Stimulated activated CD4-positive, alpha-beta T cell treated with anti-CD3 and anti-CD28 coated beads, Interleukin-2, amount 100 ng/mL, for 48 hours (primary cell): ENCODE measurements around the gene WDR46.

Experiments
- DNase-seq, 2 donors: peaks; one replicate each; pipeline ENCODE4 v3.0.0-alpha.2; 2020

The WDR46 gene, protein sequence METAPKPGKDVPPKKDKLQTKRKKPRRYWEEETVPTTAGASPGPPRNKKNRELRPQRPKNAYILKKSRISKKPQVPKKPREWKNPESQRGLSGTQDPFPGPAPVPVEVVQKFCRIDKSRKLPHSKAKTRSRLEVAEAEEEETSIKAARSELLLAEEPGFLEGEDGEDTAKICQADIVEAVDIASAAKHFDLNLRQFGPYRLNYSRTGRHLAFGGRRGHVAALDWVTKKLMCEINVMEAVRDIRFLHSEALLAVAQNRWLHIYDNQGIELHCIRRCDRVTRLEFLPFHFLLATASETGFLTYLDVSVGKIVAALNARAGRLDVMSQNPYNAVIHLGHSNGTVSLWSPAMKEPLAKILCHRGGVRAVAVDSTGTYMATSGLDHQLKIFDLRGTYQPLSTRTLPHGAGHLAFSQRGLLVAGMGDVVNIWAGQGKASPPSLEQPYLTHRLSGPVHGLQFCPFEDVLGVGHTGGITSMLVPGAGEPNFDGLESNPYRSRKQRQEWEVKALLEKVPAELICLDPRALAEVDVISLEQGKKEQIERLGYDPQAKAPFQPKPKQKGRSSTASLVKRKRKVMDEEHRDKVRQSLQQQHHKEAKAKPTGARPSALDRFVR

DNA sequence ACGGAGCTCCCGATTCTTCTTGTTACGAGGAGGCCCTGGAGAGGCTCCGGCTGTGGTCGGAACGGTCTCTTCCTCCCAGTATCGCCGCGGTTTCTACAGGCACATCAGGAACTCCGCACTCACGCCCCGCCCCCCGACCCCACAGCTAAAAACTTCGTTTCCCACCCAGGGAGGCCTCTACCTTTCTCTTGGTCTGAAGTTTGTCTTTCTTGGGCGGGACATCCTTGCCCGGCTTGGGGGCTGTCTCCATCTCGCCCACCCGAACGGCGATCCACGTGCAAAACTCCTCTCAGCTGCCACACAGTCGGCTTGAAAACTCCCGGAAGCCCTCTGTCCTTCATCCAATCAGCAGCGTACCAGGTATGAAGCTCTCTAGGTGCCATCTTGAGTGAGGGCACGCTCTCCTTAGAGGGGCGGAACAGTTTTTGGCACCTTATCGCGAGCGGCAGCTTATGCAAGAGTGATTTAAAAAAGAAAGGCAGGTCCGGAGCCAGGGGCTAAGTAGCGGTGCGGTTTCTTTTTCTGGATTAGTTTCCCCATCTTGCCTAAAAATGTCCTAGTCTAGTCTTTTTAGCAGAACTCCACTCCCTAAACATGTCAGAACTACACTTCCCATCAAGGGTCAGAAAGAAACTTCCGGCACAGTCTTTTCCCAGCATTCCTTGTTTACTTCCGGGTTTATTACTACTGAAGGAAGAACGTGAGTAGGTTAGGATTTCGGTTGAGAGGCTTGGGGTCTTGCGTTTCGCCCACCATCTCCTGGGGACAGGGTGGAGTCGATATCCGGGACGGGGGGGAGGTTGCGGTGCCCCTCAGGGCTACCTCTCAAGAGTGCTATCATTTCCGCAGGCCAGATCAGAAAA lies at the start of gene WDR46, which contains the start of gene PFDN6:
Gene WDR46 (minus strand): TSS at position 319 of the 863 bp plus-strand sequence. CDS start 69 bp downstream, at position 250.
Gene PFDN6 (plus strand): TSS at position 681 of the 863 bp plus-strand sequence. CDS start 256 bp downstream, outside the sequence.
- DNase-seq, result peak; percentile 65 to 66

DNA sequence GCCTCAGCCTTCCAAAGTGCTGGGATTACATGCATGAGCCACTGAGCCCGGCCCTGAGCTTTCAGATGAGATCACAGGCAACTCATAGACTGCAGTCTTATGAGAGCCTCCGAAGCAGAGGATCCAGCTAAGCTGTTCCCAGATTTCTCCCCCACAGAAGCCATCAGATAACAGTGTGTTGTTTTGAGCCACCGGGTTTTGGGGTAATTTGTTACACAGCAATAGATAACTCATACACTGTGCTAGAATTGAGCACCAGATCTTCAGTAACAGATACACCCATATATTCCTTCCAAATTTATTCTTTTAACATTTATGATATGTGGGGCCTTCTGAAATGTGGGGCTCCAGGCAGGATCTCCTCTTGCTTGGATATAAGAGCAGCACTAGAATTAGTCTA lies 47.5 kb upstream of the WDR46 start:
- no peak for DNase-seq

DNA sequence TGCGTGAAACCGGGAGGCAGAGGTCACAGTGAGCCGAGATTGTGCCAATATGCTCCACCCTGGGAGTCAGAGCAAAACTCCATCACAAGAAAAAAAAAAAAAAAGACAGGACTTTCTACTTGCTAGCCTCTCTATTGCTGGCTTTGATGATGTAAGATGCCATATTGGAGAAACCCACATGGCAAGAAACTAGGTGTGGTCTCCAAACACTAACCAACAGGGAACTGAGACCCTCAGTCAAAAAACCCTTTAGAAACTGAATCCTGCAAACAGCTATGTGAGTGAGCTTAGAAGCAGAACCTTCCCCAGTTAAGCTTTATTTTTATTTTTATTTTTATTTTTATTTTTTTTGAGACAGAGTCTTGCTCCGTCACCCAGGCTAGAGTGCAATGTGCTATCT lies 46.9 kb upstream of the WDR46 start:
- no peak for DNase-seq

DNA sequence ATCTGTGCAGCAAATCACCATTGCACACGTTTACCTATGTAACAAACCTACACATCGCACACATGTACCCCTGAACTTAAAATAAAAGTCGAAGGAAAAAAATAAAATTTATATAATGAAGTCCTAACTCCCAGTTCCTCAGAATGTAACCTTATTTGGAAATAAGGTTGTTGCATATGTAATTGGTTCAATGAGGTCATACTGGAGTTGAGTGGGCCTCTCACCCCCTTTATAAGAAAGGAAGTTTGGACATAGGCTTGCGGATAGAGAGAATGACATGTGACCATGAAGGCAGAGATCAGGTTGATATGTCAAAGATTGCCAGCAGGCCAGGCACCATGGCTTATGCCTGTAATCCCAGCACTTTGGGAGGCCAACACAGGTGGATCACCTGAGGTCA lies 44.6 kb upstream of the WDR46 start:
- DNase-seq, result no peak

DNA sequence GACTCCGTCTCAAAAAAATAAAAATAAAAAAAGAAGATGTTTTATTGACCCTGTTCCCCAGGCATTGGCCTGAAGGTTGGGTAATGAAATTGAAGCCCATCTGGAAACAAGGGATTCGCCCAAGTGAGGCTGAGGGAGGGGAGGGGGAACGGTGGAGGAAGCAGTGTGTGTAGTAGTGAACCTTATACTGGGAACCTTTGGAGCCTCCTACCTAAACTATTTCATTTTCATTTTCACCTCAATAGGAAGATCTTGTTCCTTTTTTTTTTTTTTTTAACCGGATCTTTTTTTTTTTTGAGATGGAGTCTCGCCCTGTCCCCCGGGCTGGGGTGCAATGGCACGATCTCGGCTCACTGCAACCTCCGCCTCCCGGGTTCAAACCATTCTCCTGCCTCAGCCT lies 41.7 kb upstream of the WDR46 start:
- DNase-seq, result no peak

DNA sequence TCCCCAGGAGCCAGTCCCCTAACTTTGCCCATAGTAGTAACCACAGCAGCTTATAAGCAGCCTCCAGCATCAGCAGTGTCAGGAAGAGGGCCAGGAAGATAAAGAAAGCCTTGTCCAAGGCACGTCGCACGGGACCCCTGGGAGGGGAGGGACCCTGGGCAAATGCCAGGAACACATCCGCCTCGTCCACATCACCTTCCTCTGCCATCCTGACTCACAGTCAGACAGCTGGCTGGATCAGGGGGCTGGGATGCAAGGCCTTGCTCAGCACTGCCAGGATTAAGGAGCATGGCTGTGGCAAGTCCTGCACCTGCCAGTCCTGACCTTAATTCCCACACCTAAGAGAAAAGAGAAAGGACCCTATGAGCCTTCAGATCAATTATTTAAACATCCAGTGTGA lies 40.0 kb upstream of the WDR46 start:
- DNase-seq, result no peak

DNA sequence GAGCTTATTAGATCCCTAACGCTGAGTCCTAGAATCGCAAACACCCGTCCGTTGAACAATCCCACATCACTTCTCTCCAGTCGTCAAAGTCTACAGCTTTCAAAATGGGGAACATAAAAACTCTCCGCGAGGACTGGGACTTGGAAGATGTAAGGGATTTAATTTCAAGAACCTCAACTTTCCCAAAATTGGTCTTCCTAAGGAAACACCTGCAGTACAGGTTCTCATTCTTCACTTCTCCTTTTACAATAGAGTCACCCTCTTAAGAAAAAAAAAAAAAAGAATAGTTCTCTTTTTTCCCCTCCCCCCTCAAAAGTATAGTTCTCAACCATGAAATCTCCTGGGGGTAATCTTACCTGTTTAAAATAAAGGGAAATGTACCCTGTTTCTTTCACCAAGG lies 35.1 kb upstream of the WDR46 start:
- no peak for DNase-seq

DNA sequence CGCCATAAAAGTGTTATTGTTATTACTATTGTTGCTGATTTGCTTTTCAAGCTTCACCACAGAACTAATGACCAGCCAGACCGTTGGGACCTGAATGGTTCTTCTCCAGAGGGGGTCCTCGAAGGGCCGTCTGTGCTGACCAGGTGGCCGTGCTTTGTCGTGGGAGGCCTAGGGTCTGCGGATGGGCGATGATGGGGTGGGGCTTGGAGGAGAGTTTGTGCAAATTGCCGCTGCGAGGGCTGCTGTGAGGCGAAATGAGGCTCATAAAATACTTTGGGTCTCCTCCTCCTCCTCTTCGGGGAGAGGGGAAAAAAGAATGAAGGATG lies 34.5 kb upstream of the WDR46 start:
- DNase-seq, result no peak

DNA sequence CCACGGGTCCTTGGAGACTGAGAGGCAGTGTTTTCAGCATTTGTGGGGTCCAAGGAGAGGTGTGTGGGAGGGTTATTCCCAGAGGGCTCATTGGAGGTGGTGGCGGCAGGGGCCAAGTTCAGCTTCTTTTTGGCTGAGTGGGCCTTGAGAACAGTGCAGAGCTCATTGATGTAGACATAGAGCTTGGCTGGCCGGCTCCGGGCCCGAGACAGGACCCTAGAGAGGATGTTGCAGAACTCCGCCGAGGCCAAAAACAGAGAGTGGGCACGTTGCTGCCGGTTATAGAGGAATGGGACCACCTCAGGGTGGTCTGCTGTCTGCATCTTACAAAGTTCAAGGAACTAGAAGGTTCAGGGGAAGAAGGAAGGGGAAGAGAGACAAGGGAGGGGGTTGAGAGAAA lies 32.2 kb upstream of the WDR46 start:
- no peak for DNase-seq

DNA sequence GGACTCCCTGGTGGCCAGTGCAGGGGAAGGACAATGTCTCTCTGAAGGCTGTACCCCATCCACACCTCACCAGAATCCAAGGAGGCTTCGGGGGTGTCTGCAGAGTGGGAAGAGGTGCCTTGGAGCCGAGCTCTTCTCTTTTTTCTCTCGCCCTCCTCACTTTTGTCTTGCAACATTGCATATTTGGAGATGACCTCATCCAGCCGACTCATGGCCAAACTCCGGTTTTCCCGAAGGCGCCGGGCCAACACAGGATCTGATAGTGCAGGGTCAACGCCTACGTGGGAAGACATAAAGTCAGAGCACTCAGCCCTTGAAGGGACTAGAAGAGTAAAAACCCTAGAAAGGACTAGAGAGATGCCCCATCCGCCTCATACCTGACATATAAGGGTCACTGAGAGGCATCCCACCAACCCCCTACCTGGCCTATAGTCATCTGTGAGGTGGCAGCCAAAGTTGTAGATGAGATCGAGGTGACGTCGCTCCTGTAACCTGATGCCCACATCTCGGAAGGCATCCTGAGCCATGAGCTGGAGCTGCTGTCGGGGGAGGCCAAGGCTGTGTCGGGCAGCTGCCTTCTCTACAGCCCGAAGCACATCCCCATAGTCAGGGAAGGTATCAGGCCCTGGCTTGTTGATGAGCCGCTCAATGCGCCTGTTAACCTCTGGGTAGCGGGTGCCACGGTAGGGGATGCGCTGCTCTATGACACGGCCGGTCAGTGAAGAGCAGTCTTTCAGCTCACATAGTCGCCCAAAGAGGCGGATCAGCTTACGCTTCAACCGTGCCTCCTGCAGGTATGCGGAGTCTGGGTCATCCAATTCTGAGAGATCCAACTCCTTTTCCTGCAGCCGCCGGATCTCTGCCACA lies 31.5 kb upstream of the WDR46 start:
- no peak for DNase-seq

DNA sequence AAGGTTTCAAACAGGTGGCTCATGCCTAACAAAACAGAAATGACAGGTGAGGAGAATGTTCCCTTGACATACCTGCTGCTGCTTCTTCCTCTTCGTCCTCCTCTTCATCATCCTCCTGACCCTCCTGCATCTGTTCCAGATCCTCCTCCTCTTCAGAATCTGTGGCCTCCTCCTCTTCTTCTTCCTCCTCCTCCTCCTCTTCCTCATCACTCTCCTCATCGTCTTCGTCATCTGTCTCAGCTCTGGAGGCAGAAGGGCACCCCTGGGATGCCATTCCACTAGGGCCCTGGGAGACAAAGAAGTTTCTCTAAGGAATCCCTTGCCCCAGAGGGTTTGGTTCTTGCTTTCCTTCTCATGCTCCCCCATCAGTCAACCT lies 30.9 kb upstream of the WDR46 start:
- DNase-seq, result no peak

DNA sequence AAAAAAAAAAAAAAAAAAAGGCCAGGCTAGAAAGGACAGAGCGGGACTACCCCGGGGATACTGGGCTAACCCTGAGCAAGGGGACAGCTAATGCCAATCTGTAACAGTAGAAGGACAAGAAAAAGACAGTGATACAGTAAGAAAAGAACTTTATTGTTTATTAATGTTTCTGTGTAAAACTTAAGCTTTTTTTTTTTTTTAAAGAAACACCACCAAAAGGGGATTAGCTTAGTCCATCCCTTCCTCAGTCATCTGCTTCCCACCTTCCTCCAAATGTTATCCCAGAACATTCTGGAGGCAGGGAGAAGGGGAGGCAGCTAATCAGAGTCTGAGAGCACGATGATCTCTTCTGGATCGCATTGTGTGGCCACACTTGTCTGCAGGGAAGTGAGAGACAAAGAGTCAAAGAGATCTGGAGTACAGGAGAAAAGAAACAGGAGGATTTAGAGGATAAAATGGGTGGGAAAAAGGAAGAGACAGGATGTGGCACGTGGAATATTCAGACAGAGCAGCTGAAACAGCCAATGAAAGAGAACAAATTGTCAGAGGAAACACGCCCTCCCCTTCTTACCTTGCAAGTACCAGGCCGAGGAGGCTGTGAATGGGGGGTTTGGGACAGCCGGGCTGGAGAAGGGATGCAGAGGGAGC lies 29.5 kb upstream of the WDR46 start:
- DNase-seq, result no peak

DNA sequence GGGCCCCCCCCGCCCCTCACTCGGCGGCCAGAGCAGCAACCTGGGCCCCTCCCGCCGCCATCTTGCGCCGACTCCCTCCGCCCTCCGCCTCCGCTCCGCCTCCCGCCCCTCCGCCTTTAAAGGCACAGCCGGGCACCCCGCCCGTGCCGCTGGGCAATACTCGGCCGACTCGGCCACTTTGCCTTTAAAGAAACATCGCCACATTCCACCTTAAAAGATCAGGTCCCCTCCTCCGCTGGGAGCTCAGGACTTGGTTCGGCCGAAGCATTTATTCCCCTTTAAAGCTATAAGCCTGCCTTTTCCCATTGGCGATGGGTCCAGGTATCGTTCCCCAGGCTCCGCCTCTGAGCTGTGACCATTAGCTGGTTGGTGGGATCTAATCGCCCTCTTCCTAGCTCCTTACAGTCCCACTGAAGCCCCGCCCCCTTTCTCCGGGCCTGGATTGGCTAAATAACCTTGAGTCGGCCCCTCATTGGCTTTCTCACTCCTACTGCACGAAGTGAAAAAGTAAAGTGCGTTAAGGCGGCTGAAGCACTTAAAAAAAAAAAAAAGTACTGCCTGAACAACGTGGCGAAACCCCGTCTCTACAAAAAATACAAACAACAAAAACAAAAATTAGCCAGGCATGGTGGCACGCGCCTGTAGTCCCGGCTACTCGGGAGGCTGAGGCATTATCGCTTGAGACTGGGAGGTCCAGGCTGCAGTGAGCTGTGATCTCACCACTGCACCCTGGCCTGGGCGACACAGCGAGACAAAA lies 28.8 kb upstream of the WDR46 start, which contains the start of gene ZBTB22:
Gene ZBTB22 (minus strand): TSS at position 76 of the 757 bp plus-strand sequence. CDS start 828 bp downstream, outside the sequence.
- peak; percentile 93 to 96 for DNase-seq

DNA sequence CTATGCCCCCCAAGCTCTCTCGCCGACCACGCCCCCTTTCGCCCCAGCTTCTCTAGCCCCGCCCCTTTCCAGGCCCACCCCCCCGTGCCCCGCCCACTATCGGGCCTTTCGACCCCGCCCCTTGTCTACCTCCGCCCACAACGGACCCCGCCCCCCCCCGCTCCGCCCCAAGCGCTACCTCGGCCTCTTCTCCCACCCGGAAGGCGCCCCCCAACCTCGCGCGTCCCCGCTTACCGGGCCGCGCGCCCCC lies 28.3 kb upstream of the WDR46 start:
- no peak for DNase-seq

DNA sequence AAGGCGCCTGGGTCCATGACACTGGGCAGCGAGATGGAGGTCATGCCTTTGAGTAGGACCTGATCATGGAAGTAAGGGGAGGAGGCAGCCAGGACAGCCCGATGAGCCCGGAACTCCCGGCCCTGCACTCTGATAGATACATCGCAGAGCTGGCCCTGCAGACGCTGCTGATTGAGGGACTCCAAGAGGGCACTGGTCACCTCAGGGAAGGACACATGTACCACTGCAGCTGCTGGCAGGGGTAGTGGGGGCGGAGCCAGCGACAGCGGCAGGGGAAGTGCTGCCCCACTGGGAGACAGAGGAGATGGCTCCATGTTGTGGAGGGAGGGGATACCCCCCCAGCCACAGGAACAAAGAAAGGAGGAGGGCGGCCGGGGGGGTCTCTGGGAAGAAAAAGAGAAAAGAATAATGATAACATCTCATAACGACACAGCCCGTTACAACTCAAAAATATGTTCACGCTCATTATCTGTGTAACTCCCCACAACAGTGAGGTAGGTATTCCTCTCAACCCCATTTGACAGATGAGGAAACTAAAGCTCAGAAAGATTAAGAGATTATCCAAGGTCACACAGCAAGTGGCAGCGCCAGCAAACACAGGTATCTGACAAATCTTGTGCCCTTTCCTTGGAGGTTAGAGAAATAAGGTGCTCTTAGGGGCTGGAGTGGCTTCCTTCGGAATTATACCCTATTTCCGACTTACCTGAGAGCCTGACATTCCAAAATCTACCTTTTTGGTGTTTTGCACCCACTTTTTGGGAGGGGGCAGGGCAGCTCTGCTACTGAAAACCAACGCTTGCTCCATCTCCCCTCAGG lies 27.8 kb upstream of the WDR46 start:
- no peak for DNase-seq

DNA sequence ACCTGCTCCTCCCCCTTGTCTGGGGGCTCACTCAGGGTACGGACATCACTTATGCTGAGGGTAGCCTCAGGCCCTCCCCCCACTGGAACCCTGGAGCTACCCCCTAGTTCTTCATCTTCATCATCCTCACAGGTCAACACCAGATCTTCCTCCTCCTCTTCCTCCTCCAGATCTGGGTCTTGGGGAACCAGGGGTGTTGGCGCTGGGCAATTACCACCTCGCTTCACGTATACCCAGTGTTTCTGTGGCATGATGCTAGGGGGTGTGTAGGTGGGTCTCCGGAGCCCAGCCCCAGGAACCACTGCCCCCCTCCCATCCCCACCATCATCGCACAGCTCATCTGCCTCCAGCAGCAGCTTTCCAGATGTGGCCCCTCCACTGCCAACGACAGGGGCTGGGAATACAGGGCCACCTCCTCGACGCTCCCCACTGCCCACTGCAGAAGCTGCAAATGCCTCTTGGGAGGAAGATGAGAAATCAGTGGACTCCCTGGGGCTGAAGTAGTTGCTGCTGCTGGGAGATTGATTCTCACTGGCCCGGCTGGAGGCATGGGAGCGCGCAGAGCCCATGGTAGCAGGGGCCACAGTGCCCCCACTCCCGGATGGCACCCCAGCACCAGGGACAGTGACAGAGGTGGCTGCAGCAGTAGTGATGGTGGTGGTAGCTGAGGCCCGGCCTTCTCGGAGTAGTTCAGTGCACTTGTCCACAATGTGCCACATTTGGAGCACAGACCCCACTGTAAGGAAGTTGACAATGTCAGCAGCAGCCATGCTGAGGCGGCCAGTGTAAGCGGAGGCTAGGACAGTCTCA lies 27.0 kb upstream of the WDR46 start:
- no peak for DNase-seq

DNA sequence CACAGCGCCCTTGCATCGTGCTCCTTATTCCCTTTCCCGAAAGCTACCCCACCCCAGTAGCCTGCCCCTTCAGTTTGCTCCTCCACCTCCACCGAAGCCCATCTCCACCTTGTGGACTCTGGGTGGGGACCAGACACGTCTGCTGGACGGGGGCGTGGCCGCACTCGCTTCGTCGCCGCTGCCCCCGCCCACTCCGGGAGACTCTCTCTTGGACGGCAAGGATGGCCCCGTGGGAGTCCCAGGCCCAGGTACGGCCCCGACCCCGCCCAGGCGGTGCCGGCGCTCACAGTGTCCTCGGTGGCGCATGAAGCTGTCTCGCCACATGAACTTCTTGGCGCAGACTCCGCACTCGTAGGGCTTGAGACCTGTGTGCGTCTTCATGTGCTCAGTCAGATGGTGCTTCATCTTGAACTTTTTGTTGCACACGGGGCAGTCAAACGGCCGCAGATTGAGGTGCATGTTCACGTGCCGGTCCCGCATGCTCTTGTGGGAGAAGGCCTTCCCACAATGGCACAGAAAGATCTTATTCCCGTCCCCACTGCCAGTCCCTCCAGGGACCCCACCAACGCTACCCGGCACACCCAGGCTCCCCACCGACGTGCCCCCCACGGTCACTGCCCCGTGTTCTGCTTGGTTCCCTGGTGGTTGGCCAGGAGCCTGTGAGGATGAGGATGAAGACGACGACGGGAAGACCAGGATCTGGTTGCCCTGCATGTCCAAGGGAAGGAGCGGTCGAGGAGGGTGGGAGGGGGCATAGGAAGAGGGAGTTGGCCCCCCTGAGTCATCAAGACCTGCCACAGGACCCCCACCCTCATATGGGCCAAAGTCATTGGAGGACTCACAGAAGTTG lies 26.1 kb upstream of the WDR46 start:
- no peak for DNase-seq

DNA sequence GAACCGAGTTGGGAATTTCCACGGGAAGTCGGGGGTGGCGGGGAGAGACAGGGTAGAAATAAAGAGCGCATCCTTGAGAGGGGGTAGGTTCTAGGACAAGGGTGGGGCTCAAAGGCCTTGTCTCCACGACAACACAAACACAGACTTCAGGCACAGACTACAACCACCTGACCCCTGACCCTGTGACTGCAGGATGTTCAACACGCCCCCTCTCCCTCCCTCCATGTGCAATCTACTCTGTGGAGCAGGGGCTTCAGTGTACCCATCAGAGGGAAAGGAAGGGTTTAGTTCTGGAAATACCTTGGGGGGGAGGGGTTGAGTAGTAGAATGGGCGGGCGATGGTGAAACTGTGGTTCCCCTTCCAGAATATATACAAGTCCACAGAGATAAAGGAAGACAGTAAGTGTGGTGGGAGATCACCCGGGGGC lies 25.5 kb upstream of the WDR46 start:
- peak; percentile 41 to 45 for DNase-seq
